Body of pancreas (tissue), 4 donors: ENCODE results near the gene RSRC1.

Experiments
- POLR2A ChIP-seq, 3 donors: fragments of 450-650 bp; IDR thresholded peaks; one replicate each; pipeline ENCODE4 v1.6.1; 2016; ENCODE audit warnings: antibody characterized with exemption in 3 of 3, mild to moderate bottlenecking in 2 of 3
- TF ChIP-seq, protein P1 (sequence below), 7 experiments: fragments of 450-650 bp in 4 of 7; fragments of 200-600 bp in 3 of 7; sonication (generic) in 3 of 7; IDR thresholded peaks; one replicate each; pipeline ENCODE4 v1.5.1; 2016 to 2019; ENCODE audit warnings: antibody characterized with exemption in 7 of 7

DNA sequence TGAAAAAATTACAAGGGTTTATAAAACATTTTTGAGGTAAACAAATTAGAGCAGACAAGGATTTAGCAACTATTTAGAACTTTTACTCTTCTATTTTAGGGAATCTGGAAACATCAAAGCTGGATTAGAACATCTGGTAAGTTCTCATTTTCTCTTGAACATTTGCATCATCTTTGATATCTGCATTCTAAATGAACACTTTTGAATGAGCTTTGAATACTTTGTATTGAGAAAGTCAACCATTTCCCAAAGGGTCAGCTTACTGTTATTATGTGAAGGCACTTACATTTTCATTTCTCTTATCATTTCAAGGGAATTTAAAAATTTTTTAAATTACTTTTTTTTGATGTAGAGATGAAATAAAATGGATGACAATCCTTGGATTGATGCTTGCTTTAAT is 188.1 kb downstream of the RSRC1 start:
- TF ChIP-seq POLR2A (IDR thresholded peaks at IDR 0.05), result no peak
- TF ChIP-seq, protein P1, sequence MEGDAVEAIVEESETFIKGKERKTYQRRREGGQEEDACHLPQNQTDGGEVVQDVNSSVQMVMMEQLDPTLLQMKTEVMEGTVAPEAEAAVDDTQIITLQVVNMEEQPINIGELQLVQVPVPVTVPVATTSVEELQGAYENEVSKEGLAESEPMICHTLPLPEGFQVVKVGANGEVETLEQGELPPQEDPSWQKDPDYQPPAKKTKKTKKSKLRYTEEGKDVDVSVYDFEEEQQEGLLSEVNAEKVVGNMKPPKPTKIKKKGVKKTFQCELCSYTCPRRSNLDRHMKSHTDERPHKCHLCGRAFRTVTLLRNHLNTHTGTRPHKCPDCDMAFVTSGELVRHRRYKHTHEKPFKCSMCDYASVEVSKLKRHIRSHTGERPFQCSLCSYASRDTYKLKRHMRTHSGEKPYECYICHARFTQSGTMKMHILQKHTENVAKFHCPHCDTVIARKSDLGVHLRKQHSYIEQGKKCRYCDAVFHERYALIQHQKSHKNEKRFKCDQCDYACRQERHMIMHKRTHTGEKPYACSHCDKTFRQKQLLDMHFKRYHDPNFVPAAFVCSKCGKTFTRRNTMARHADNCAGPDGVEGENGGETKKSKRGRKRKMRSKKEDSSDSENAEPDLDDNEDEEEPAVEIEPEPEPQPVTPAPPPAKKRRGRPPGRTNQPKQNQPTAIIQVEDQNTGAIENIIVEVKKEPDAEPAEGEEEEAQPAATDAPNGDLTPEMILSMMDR (IDR thresholded peaks at IDR 0.05), result no peak
